NCI-H748 treated with DMSO at 0.1 percent for 48 hours (cell line): ENCODE results near the gene JAKMIP1.
"Not testable (repeated sequence)": the region's sequence is repeated elsewhere in the genome, so short reads cannot be mapped to it uniquely, and the experiment has no call there.

ENCODE experiments used
- DNase-seq: peaks from one replicate; lab custom pipeline; 2025; lab: John Stamatoyannopoulos, UW

The JAKMIP1 gene

DNA sequence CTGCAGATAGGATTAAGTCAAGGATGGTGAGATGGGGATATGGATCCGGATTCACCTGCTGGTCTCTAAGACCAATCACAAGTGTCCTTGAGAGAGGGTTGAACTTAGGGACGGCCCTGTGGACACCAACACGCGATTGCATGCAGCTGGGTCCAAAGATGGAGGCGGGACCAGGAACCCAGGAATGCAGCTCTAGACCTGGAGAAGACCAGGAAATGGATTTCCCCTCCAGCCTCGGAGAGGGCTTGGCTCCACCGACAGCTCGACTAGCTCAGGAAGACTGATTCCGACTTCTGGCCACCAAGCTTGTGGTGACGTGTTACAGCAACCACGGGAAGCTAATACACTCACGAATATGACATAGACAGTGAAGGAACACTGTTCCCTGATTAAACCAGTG, 186.8 kb downstream of the JAKMIP1 start:
- DNase-seq: no peak

DNA sequence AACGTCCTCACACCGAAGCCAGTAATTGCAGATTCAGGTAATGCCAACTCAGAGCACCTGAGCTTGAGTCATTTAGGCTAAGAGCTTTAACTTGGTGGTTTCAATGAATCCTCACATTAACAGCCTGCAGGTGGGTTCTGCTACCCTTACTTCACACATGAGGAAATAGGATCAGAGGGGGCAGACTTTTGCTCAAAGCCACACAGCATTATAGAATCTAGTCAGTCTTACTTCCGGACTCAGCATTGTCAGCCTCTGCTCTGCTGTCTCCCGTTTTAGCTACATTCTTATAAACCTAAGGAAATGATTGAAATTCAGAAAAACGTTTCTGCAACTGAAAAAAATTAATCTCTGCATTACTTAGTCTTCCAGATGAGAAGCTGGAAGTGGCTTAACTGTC, 188.1 kb downstream of the JAKMIP1 start:
- DNase-seq: no peak

DNA sequence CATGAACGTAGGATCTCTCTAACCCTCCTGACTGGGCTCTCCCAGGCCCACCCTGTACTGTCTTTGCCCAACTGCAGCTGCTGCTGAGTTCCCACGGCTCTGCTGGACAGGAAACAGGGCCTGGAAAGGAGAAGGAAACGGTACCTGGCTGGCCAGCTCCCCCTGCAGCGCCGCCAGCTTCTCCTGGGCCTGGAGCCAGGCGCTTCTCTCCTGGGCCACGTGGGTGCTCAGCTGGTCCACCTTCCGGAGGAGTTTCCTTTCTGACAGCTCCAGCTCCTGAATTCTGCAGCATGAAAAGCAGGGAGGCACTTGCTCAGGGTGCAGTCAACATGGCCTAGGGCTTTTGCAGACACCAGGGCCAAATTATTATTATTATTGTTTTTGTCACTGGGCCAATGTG, 188.7 kb downstream of the JAKMIP1 start:
- DNase-seq: no peak

DNA sequence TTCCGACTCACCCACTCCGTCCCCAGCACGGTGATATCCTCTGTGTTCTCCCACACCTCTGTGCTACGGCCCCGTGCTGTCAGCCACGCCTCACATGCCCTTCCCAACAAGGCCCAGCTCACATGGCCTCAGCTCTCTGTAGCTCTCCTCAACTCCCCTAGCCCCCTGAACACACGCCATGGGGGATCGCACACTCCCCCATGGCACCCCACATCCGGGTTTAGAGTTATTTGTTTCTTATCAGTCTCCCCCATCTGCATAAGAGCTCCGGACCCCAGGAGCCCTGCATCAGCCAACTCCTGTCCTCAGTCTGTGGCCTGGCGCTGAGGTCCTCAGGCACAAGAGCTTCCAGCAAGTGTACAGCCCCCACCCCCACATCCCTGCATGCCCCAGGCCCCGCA, 189.1 kb downstream of the JAKMIP1 start:
- DNase-seq: no peak

DNA sequence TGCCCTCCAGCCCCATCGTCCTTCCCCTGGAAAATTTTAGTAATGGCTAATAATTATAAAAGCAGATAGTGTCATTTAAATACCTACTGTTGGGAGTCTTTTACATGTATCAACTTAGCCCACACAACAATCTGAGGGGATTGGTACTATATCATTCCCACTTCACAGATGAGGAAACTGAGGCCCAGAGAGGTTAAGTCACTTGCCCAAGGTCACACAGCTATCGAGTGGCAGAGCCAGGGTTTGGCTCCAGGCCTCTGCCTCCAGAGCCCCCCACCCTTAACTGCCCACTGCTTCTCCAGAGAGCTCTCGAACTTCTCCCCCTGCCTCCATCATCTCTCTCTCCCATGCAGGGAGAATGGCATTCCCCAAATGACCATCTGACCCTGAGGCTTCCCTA, 189.6 kb downstream of the JAKMIP1 start:
- no peak for DNase-seq

DNA sequence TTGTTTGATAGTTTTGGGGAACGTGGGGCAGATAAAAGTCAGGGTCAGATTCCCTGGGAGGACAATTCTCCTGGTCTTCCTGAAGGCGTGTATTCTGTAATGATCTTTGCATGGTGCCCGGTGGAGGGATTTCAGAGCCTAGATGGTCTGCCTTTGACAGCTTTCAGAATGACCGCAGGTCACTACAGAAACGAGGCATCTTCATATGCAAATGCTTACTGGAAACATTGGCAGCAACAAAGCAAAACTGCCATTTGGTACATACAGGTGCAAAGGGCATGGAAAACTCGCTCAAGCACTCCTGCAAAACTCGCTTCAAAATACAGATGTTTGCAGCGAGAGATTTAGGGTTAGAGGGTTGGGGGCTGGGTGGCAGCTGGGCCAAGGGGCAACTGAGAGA, 190.9 kb downstream of the JAKMIP1 start:
- DNase-seq: no peak

DNA sequence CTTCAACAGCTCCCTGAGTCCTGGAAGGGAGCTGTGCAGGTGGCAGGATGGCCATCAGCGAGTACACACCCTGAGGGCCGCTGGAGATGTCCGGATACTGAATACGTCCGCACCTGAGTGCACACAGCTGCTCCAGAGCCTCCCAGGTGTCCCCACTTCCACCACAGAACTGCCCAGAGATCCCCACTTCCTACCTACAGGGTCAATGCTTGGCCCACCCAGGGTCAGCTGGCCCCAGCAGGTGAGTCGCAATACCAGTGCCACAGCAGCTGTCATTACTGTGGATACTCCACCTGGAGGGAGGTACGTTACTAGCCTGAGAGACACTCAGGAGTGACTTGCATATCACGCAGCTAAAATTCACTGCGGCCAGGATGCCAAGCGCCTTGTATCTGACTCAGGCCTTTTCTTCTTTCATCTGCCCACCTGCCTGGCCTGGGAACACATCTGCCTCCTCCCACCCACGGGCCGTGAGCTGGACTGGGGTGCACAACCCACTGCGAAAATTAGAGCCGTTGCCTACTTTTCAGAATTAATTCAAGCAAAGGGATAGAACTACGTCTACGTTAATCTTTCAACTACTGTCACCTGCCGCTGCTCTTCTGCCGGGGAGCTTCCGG, 191.5 kb downstream of the JAKMIP1 start:
- DNase-seq: no peak

DNA sequence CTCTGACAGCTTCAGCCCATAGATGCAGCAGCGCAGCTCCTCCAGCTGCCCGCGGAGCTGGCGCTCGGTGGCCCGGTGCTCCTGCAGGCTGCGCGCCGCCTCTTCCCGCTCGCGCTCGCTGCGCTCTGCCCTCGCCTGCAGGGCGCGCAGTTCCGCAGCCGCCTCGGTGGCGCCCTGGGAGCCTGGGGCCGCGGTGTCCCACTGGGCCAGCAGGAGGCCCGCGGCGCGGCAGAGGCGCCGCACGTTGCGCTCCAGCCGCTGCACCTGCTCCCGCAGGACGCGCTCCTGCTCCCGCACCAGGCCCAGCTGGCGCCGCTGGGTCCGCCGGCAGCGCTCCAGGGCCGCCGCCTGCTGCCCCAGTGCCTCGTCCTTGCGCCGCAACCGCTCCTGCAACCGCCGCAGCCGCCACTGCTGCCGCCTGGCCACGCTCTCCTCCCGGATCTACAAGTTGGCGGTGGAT, 192.2 kb downstream of the JAKMIP1 start:
- DNase-seq: no peak

DNA sequence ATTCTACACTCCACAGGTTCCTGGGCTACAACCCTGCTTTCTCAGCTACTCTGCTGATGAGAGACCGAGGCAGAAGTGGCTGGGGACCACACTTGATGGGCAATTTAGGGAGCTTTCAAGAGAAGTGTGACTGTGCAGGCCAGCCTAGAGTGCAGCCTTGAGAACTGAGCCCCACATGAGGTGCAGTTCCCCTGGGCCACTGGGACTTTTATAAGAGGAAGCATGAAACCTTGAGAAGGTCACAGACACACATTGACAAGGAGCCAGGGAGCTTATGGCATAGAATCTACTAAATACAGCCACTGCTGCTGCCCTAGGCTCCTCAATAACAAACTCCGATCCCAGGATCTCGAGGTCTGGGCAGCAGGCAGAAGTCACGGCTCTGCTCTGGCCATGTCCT, 195.2 kb downstream of the JAKMIP1 start:
- DNase-seq: no peak

DNA sequence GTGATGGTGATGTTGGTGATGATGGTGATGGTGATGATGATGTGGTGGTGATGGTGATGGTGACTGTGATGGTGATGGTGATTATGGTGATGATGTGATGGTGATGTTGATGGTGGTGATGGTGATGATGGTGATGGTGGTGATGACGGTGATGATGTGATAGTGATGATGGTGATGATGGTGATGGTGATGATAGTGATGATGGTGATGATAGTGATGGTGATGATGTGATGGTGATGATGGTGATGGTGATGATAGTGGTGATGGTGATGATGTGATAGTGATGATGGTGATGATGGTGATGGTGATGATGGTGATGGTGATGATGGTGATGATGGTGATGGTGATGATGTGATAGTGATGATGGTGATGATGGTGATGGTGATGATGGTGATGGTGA, 196.9 kb downstream of the JAKMIP1 start:
- not testable (repeated sequence) for DNase-seq

DNA sequence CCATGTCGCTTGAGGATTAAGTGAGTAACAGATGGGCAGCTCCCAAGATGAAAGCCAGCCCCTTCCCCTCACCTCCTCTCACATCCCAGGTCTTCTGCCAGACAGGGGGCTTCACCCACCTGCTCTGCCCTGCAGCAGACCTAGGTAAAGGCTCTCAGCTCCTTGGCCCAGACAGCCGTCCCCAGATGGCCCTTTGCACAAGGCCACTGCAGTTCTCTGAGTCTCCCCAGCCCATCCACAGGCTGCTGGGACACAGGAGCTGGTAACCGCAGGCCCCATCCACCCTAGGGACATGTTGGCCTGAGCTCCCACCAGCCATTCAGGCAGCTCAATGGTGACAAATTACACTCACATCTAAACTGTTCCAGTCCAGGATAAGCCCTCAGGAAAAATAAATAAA, 197.4 kb downstream of the JAKMIP1 start:
- DNase-seq: no peak

DNA sequence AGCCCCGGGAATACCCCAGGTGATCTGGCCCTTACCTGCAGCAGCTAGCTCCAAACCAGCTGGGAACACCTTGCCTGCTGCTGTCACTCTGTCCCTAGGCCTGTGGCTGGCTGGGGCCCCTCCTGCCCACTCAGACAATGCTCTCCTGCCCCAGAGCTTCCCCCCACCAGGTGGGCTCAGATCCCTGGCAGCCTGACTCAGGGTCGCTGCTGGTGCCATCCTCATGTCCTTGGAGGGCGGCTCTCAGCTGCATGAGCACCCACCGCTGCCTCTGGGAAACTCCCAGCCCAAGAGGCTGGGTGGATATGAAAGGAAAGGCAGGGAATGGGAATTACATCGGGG, 197.9 kb downstream of the JAKMIP1 start:
- no peak for DNase-seq

DNA sequence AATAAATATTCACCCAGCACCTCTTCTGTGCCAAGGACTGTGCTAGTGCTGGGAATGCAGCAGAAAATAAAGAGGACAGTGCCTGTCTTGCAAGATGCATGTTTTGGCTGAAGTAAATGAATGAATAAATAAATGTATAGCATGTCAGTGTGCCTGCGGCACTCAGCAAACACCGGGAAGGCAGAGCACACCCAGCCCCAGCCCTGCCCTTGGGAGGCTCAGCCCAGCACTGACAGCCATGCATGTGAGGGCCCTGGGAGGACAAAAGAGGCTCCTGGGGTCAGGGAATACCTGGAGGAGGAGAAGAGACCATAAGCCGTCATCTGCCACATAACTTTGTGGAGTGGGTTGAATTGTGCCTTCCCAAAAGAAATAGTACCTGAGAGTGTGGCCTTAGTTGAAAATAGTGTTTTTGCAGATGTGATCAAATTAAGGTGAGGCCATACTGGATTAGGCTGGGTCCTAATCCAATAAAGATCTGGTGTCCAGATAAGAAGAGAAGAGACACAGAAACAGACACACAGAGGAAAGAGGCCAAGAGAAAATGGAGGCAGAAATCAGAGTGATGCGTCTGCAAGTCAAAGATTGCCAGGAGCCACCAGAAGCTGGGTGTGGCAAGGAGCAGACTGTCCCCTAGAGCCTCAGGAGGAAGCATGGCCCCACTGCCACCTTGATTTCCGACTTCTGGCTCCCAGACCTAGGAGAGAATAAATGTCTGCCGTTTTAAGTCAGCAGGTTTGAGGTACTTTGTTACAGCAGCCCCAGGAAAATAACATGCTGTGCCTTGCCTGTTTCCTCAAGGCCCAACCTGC, 198.5 kb downstream of the JAKMIP1 start:
- DNase-seq: no peak

DNA sequence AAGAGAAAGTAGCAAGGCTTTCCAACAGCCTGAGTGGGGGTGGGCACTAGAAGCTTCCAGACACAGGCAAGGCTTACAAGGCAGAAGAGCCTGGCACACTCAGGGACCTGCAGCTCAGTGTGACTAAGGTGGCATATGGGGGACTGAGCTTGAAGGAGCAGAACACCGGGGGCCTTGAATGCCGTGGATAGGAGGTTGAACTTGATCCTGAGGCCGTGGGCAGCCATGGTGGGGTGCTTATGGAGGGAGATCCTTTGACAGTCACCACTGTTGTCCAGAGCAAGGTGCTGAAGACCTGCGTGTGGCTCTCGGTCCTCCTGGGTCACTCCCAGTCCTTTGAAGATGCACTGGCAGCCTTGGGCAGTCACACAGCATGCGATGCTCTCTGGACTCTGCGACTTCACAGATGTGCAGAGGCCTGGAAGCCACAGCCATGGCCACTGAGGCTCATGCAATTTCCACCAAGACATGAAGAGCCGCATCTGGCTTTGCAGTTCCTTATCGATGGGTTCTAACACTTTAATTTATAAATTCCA, 200.5 kb downstream of the JAKMIP1 start:
- no peak for DNase-seq

DNA sequence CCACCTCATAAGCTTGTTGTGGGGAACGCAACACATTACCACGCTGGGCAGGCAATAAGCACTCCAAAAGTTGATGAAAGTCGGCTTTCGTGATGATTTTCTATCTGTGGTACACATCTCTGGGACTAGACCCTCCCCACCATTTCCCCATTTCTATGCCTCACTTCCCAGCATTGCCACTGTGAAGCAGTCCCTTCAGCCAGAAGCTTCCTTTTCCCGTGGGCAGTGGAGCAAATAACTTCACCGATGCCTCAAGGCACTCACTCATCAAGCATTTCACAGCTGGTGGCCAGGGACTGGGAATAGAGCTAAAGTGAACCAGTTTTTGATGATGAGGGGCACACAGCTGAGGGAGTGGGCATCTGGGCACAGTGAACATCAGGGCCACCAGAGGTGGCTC, 201.0 kb downstream of the JAKMIP1 start:
- no peak for DNase-seq

DNA sequence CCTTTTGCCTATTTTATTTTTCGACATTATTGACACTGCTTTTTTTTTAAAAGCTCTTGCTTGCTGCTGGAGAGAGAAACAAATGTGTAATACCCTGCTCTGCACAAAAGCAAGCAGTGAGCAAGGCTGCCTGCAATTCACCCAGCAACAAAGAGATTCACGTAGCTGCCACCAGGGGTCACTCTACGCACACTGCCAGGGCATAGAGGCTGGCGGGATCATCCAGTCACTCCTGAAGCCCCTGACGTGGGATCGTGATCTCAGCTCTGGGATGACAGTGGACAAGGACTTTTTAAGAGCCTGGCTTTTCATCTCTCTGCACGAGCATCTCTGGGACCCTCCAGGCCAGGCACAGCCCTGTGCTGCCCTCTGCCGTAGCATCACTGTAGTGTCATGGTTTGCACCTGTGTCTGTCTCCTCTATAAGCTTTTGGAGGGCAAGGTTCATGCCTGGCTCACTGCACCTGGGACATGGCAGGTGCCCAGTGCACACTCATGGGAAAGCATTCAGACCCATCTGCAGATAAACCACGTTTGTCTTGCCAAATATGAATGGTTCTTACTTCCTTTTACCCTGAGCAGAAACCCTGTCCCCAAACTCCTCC, 201.9 kb downstream of the JAKMIP1 start:
- peak; percentile 57 for DNase-seq

DNA sequence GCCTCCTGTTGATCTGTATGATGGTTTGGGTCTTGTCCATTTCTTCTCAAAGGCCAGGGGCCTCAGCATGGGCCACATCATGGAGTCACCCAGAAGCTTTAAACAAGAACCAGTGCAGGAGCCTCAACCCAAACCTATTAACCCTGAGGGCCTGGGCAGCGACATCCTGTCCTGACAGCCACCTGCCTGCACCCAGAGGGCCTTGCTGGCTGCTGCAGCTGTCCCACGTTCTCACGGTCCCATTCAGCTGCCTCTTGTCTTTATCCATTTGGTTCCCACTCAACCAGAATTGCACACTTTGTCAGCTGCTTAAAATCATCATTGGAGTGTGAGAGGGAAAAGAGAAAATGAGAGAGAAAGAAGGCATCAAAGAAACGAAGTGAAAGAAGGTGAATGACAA, 203.7 kb downstream of the JAKMIP1 start:
- DNase-seq: no peak

DNA sequence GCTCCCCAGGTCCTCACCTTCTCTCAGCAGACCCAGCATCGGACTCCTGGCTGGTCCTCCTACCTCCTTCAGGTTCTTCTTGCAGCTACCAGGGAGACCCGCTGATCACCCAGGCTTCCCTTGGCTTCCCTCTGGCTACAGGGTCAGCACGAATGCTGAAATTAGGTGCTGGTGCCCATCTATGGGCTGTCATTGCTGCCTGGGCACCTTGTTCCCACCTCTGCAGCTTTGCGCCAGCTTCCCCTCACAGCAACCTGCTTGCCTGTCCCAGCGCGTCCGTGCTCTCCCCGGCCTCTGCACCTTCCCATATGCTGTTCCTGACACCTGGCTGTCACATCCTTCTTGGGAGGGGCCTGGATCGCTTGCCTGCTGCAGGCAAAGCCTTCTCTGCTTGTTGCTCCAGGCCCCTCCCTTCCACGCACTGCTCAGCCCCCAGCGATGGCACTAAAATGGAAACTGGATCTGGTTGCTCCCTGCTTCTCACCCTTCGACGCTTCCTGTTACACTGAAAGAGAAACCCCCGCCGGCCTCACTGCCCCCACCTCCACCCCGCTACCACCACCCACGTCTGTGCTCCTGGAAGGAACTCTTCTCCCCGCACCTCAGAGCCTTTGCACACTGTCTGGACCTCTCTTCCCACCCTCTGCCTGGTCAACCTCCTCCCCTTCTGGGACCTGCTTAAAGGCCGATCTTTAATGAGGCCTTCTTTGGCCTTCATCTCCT, 204.3 kb downstream of the JAKMIP1 start:
- no peak for DNase-seq

DNA sequence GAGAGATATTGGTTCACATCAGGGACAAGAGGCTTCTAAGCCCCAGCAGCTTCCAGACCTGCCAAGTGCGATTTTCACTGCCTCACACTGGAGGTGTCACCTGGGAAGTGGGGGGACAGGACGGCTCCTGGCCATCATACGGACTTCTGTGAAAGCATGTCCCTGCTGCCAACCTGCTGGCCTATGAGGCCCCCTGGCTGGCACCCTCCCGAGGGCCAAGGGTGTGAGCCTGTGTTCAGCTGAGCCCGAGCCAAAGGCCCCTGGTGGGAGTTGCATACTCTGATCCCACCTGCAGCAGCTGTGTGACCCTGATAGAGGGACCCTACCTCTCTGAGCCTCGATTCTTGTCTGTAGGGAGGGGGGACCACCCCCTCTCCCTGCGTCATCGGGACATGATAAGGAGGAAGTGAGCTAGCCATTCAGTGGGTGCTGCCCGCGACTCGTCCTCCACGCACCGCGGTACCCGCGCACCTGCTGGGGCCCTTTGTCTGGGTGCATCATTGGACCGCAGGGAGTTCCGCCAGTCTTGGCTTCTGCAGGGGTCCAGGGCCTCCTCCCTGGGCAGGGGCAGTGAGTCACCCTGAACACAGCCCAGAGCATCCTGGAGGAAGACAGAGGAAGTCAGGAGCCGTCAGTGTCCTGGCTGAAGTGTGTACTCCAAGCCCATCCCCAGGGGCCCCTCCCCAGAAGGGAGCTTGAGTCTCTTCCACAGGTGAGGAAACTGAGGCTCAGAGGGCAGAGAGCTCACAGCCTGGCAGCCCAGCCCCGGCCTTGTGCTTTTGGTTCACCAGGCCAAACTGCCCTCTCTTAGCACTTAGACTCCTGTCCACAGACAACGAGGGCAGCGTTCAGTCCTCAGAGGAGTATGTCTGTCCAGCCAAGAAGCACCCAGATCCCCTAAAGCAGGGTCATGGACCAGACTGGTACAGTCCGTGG, 206.2 kb downstream of the JAKMIP1 start:
- no peak for DNase-seq

DNA sequence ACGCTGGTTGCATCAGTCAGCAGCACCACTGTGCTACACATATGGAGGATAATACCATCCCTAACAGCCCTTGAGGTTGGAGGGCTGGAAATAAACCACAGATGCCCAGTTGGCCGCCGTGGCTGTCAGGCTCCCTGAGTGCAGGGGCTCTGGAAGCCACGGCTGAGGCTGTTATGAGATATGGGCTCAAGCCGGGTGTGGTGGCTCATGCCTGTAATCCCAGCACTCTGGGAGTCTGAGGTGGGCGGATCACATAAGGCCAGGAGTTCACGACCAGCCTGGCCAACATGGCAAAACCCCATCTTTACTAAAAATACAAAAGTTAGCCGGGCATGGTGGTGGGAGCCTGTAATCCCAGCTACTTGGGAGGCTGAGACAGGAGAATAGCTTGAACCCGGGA, 207.0 kb downstream of the JAKMIP1 start:
- not testable (repeated sequence) for DNase-seq

DNA sequence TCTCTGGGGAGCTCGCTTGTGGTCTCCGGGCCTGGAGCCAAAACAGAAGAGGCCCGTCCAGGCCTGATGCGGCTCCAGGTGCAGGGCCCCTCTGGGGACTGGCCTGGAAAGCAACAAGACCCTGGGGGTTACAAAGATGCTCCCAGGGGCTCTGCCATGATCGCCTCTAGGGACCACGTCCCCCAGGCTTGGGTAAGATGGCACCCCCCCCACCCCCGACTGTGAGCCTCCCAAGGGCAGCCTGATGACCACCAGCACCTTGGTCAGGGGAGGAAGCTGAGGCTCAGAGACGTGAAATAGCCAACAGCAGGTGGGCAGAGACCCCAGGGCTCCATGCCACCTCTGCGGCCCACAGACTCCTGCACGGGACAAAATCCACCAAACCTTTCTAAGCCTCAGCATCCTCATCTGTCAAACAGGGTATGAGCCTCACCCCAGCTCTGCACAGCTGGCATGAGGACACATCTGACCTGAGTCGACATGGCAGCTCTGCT, 207.5 kb downstream of the JAKMIP1 start:
- DNase-seq: no peak
